H1 (cell line): ENCODE measurements around the gene CARM1. TPM values are rescaled to one million over a fixed set of nuclear protein-coding genes. Genes with fewer than 3 reads are reported as not detected.

Source experiments
- CTCF ChIA-PET: fragments of 300-600 bp; sonication (Branson Sonifier 250); formaldehyde crosslinking; loops from one replicate; lab custom pipeline; 2021; ENCODE audit not compliant: partially characterized antibody; lab: Charles Lee
- POLR2A ChIA-PET: fragments of 300-600 bp; sonication (Branson Sonifier 250); formaldehyde crosslinking; loops from one replicate; lab custom pipeline; 2021; ENCODE audit warnings: inconsistent platforms; ENCODE audit not compliant: partially characterized antibody; lab: Charles Lee
- DNase-seq, 2 experiments: peaks; one replicate each; pipeline versions ENCODE4 v3.0.0 to v3.0.0-alpha.2; 2010 to 2022; ENCODE audit warnings: low spot score in 2 of 2, low read depth in 1 of 2, mixed read lengths in 1 of 2
- FAIRE-seq: peaks from 2 replicates; lab custom pipeline; 2011; peaks lifted over from hg19 to GRCh38; lab: Jason Lieb, UNC
- H2AFZ ChIP-seq: 2 replicates; pipeline ENCODE4 v1.8.1; 2012; ENCODE audit warnings: low read length, inconsistent platforms
- H2AK5ac ChIP-seq: 2 replicates; pipeline ENCODE4 v1.6.1; 2013; ENCODE audit warnings: low read depth, low read length
- H2BK120ac ChIP-seq: replicated peaks from 2 replicates; pipeline ENCODE3; 2013; ENCODE audit warnings: low read depth, low read length, inconsistent platforms
- H2BK12ac ChIP-seq: 2 replicates; pipeline ENCODE4 v1.6.1; 2013; ENCODE audit warnings: low read depth, low read length
- H2BK15ac ChIP-seq: 2 replicates; pipeline ENCODE4 v1.6.1; 2013; ENCODE audit warnings: low read length
- H2BK20ac ChIP-seq: 2 replicates; pipeline ENCODE4 v1.6.1; 2013; ENCODE audit warnings: low read length
- H2BK5ac ChIP-seq: 2 replicates; pipeline ENCODE4 v1.6.1; 2013; ENCODE audit warnings: low read depth, low read length
- H3K14ac ChIP-seq: 2 replicates; pipeline ENCODE4 v1.6.1; 2013; ENCODE audit warnings: inconsistent platforms; ENCODE audit not compliant: insufficient read length
- H3K18ac ChIP-seq: 2 replicates; pipeline ENCODE4 v1.6.1; 2013; ENCODE audit warnings: low read length; ENCODE audit errors: extremely low read depth
- H3K23ac ChIP-seq: 2 replicates; pipeline ENCODE4 v1.6.1; 2013; ENCODE audit warnings: inconsistent platforms; ENCODE audit not compliant: insufficient read length
- H3K23me2 ChIP-seq: 2 replicates; pipeline ENCODE4 v1.6.1; 2013; ENCODE audit warnings: low read depth, low read length
- H3K27ac ChIP-seq: 2 replicates; pipeline ENCODE4 v1.6.1; 2011; ENCODE audit warnings: low read depth, low read length, inconsistent platforms
- H3K27me3 ChIP-seq, 4 experiments: replicated peaks in 1 of 4; 1 replicate in 1 of 4; 2 replicates in 3 of 4; pipeline versions ENCODE4 v1.6.1 to v1.8.1; 2011 to 2013; ENCODE audit warnings: low read length in 3 of 4, mild to moderate bottlenecking in 3 of 4, inconsistent platforms in 2 of 4, mixed read lengths in 2 of 4, moderate library complexity in 1 of 4; ENCODE audit not compliant: control insufficient read depth in 3 of 4, insufficient read depth in 3 of 4; ENCODE audit errors: extremely low read depth in 1 of 4
- H3K36me3 ChIP-seq, 4 experiments: 2 replicates each; pipeline versions ENCODE4 v1.6.1 to v1.8.1; 2011 to 2013; ENCODE audit warnings: mild to moderate bottlenecking in 4 of 4, low read length in 3 of 4, moderate library complexity in 2 of 4, control low read depth in 1 of 4, inconsistent platforms in 1 of 4; ENCODE audit not compliant: insufficient read depth in 4 of 4, control insufficient read depth in 2 of 4
- H3K4ac ChIP-seq: replicated peaks from 2 replicates; pipeline ENCODE3; 2013; ENCODE audit warnings: low read length, low read depth, mixed read lengths, inconsistent platforms; ENCODE audit not compliant: insufficient read length
- H3K4me1 ChIP-seq, 4 experiments: replicated peaks in 1 of 4; 1 replicate in 1 of 4; 2 replicates in 3 of 4; pipeline versions ENCODE4 v1.6.1 to v1.8.1; 2011 to 2013; ENCODE audit warnings: low read length in 3 of 4, inconsistent platforms in 2 of 4, mixed read lengths in 1 of 4; ENCODE audit not compliant: insufficient read depth in 4 of 4, control insufficient read depth in 3 of 4
- H3K4me2 ChIP-seq, 2 experiments: 2 replicates each; pipeline versions ENCODE4 v1.6.1 to v1.8.1; 2011 to 2013; ENCODE audit warnings: low read depth in 2 of 2, low read length in 2 of 2, control low read depth in 1 of 2, inconsistent platforms in 1 of 2, mild to moderate bottlenecking in 1 of 2; ENCODE audit not compliant: insufficient read depth in 1 of 2
- H3K4me3 ChIP-seq, 4 experiments: fragments of 200-600, 300-600 bp in 1 of 4; sonication (generic), shearing (Covaris generic), sonication (Bioruptor Twin) in 1 of 4; 2 replicates each; pipeline versions ENCODE4 v1.5.1 to v1.8.1; 2011 to 2016; ENCODE audit warnings: low read length in 4 of 4, low read depth in 3 of 4, control low read depth in 2 of 4, inconsistent platforms in 2 of 4, mild to moderate bottlenecking in 2 of 4, mixed read lengths in 1 of 4, moderate library complexity in 1 of 4; ENCODE audit not compliant: insufficient read depth in 2 of 4; ENCODE audit errors: extremely low read depth in 1 of 4
- H3K56ac ChIP-seq: replicated peaks from 2 replicates; pipeline ENCODE3; 2013; ENCODE audit warnings: low read depth, mild to moderate bottlenecking, mixed read lengths, low read length, inconsistent platforms; ENCODE audit not compliant: insufficient read length
- H3K79me1 ChIP-seq: 2 replicates; pipeline ENCODE4 v1.6.1; 2013; ENCODE audit warnings: low read depth, low read length, control low read depth
- H3K79me2 ChIP-seq, 2 experiments: 2 replicates each; pipeline versions ENCODE4 v1.6.1 to v1.8.1; 2012 to 2013; ENCODE audit warnings: low read length in 2 of 2, mild to moderate bottlenecking in 2 of 2, inconsistent platforms in 1 of 2; ENCODE audit not compliant: insufficient read depth in 2 of 2, control insufficient read depth in 1 of 2
- H3K9ac ChIP-seq, 4 experiments: replicated peaks in 1 of 4; 1 replicate in 1 of 4; 2 replicates in 3 of 4; pipeline versions ENCODE4 v1.6.1 to v1.8.1; 2011 to 2013; ENCODE audit warnings: low read depth in 3 of 4, low read length in 3 of 4, control low read depth in 2 of 4, mild to moderate bottlenecking in 2 of 4, moderate library complexity in 2 of 4, inconsistent platforms in 1 of 4; ENCODE audit errors: extremely low read depth in 1 of 4
- H3K9me3 ChIP-seq, 2 experiments: 2 replicates each; pipeline versions ENCODE4 v1.6.1 to v1.8.1; 2012 to 2013; ENCODE audit warnings: mild to moderate bottlenecking in 2 of 2, moderate library complexity in 2 of 2, control low read depth in 1 of 2, inconsistent platforms in 1 of 2, low read depth in 1 of 2, low read length in 1 of 2, mixed read lengths in 1 of 2; ENCODE audit not compliant: insufficient read depth in 2 of 2
- H4K20me1 ChIP-seq, 2 experiments: replicated peaks in 1 of 2; 2 replicates each; pipeline versions ENCODE3 to v1.8.1; 2011 to 2013; ENCODE audit warnings: inconsistent platforms in 2 of 2, low read length in 2 of 2, mild to moderate bottlenecking in 1 of 2; ENCODE audit not compliant: insufficient read depth in 2 of 2, control insufficient read depth in 1 of 2
- H4K5ac ChIP-seq: 2 replicates; pipeline ENCODE4 v1.6.1; 2013; ENCODE audit warnings: low read length, low read depth, mixed read lengths, inconsistent platforms; ENCODE audit not compliant: insufficient read length
- H4K8ac ChIP-seq: 2 replicates; pipeline ENCODE4 v1.8.0; 2013; ENCODE audit warnings: mild to moderate bottlenecking, moderate library complexity, low read length, inconsistent platforms; ENCODE audit not compliant: insufficient read depth; ENCODE audit errors: extremely low read depth
- H4K91ac ChIP-seq: replicated peaks from 2 replicates; pipeline ENCODE3; 2013; ENCODE audit warnings: low read length, mixed read lengths, inconsistent platforms; ENCODE audit not compliant: insufficient read length
- ASH2L ChIP-seq: fragments of 200-600, 300-600 bp; sonication (generic); IDR thresholded peaks from one replicate; pipeline ENCODE4 v1.7.1; 2017; ENCODE audit warnings: low read length
- ATF2 ChIP-seq: IDR thresholded peaks from 2 replicates; pipeline ENCODE4 v1.6.1; 2012; ENCODE audit warnings: low read length, inconsistent platforms
- BACH1 ChIP-seq: IDR thresholded peaks from 2 replicates; pipeline ENCODE4 v1.6.1; 2012; ENCODE audit warnings: low read length, improper control_type of control experiment
- CHD2 ChIP-seq: IDR thresholded peaks from 2 replicates; pipeline ENCODE4 v1.6.1; 2012; ENCODE audit warnings: low read length, improper control_type of control experiment
- CREB1 ChIP-seq: IDR thresholded peaks from 2 replicates; pipeline ENCODE4 v1.6.1; 2012; ENCODE audit warnings: inconsistent platforms
- EP300 ChIP-seq, 2 experiments: IDR thresholded peaks; 1 replicate in 1 of 2; 2 replicates in 1 of 2; pipeline ENCODE4 v1.6.1; 2011 to 2012; ENCODE audit warnings: low read depth in 2 of 2, low read length in 2 of 2, mild to moderate bottlenecking in 2 of 2, borderline replicate concordance in 1 of 2, inconsistent platforms in 1 of 2, moderate library complexity in 1 of 2
- KDM5A ChIP-seq: fragments of 200-600 bp; IDR thresholded peaks from 2 replicates; pipeline ENCODE4 v1.7.1; 2012; ENCODE audit warnings: mild to moderate bottlenecking, low read length, inconsistent platforms, mixed read lengths
- MAX ChIP-seq: IDR thresholded peaks from 2 replicates; pipeline ENCODE4 v1.6.1; 2012; ENCODE audit warnings: inconsistent platforms
- POLR2A ChIP-seq, 2 experiments: IDR thresholded peaks; 1 replicate in 1 of 2; 2 replicates in 1 of 2; pipeline ENCODE4 v1.6.1; 2011; ENCODE audit warnings: low read depth in 2 of 2, low read length in 2 of 2, mild to moderate bottlenecking in 2 of 2; ENCODE audit errors: control extremely low read depth in 1 of 2
- POLR2AphosphoS5 ChIP-seq: IDR thresholded peaks from 2 replicates; pipeline ENCODE4 v1.6.1; 2011; ENCODE audit warnings: low read depth, low read length
- SAP30 ChIP-seq: fragments of 300-600 bp; sonication (generic); IDR thresholded peaks from 2 replicates; pipeline ENCODE4 v1.7.1; 2012; ENCODE audit warnings: low read length, moderate library complexity, mild to moderate bottlenecking, inconsistent platforms; ENCODE audit not compliant: insufficient read depth, insufficient replicate concordance
- SUZ12 ChIP-seq: fragments of 200-600 bp; sonication (generic); IDR thresholded peaks from 2 replicates; pipeline ENCODE4 v1.6.1; 2012; ENCODE audit warnings: mild to moderate bottlenecking, inconsistent platforms, low read length, moderate library complexity, mixed read lengths
- TBP ChIP-seq: IDR thresholded peaks from 2 replicates; pipeline ENCODE4 v1.6.1; 2011; ENCODE audit warnings: low read depth, low read length, improper control_type of control experiment
- WGBS, 2 experiments: shearing (Covaris generic) in 1 of 2; methylation state at CpG; one replicate each; pipeline versions ENCODE4 v1.1.6 to v1.1.7; 2013 to 2015; ENCODE audit warnings: low lambda C conversion rate in 2 of 2, mixed read lengths in 2 of 2, inconsistent platforms in 1 of 2, low coverage in 1 of 2, missing lambda C conversion rate in 1 of 2; ENCODE audit not compliant: insufficient replicate concordance in 2 of 2, insufficient coverage in 1 of 2, insufficient read length in 1 of 2; ENCODE audit errors: extremely low coverage in 1 of 2, missing lambda C conversion rate in 1 of 2; 5-methylcytosine and 5-hydroxymethylcytosine counted together
- polyA plus RNA-seq, 7 experiments: library from polyadenylated mRNA; depleted of rRNA in 3 of 7; stranded (reverse) in 5 of 7; unstranded in 2 of 7; fragments of >200 nt in 5 of 7; fragments of 200-250 nt in 2 of 7; gene quantifications; 1 replicate in 5 of 7; 2 replicates in 1 of 7; 4 replicates in 1 of 7; pipeline versions ENCODE4 v1.2.1 to v1.2.3, GENCODE V29; 2011 to 2013; ENCODE audit warnings: missing spikeins in 2 of 7, mixed read lengths in 2 of 7
- total RNA-seq: library from RNA; stranded (reverse); fragmentation: NEBNext Ultra II Directional; extraction: Animal tissue kit (Norgen Biotek cat#: 25700); gene quantifications from 2 replicates; pipeline ENCODE4 v1.2.1, GENCODE V29; 2021

Gene CARM1
- total and polyA plus RNA-seq, 2 of the 8 experiments (the other 6 are each of a cell fraction or from before 2014, with no cell fraction given): 134 to 164 TPM

GRCh38 chr19:10878253-10878652 is 6.9 kb downstream of the CARM1 start:
- H3K4ac ChIP-seq: no peak overlapping the region
- H3K4me1 ChIP-seq: peaks cover 17 to 29% (median 25%) of the 10 kb centered on the region in 4 experiments
- H4K8ac ChIP-seq: no peak overlapping the region
- H2BK120ac ChIP-seq: no peak overlapping the region
- H3K18ac ChIP-seq: no peak overlapping the region
- H3K27ac ChIP-seq: peak overlapping the region; percentile 42; the same call in 1 of the 2 replicates
- H3K9me3 ChIP-seq: no peaks in the 10 kb centered on the region
- FAIRE-seq (no peak), DNase-seq (no peak)
- H3K23ac ChIP-seq: no peak overlapping the region
- H3K23me2 ChIP-seq: no peaks in the 10 kb centered on the region
- H4K91ac ChIP-seq: peak overlapping the region; percentile 25
- no peak overlapping the region for H4K5ac ChIP-seq
- H3K36me3 ChIP-seq: peaks cover 0 to 8% (median 0%) of the 10 kb centered on the region in 4 experiments; a peak in 2 of 8 replicates
- no peak overlapping the region for H3K56ac ChIP-seq
- no peak overlapping the region for H3K4me3 ChIP-seq
- H2BK12ac ChIP-seq: no peak overlapping the region; the same call in 1 of the 2 replicates
- no peak overlapping the region for H2BK20ac ChIP-seq
- ChIA-PET CTCF (interaction anchor here (0.6 to 7.7 kb wide), 7 partner anchors 10 to 472 kb away, joined by 3 to 34 read pairs (median 4); no protein-coding TSS in a partner anchor), POLR2A (interaction anchor here (1.1 to 6.4 kb wide), 2 partner anchors 12 to 43 kb away, joined by 4 to 72 read pairs; no protein-coding TSS in a partner anchor)
- H3K9ac ChIP-seq: no peak overlapping the region
- no peak overlapping the region for H3K14ac ChIP-seq
- no peak overlapping the region for H2BK5ac ChIP-seq
- peaks cover 26% of the 10 kb centered on the region for H3K79me1 ChIP-seq
- 88% methylated on average over 3 of the region's 3 CpGs; no CpG with 5 or more reads in 1 of the 2 experiments for WGBS, 2 experiments
- 0 out of 2 replicates have a peak overlapping the region, but pooled peaks have one; percentile 43 for H2AK5ac ChIP-seq
- H4K20me1 ChIP-seq: peaks cover 0 to 6% of the 10 kb centered on the region in 2 experiments
- H3K79me2 ChIP-seq: peaks cover 8 to 94% of the 10 kb centered on the region in 2 experiments; a peak in 3 of 4 replicates
- H3K4me2 ChIP-seq: no peak overlapping the region
- H3K27me3 ChIP-seq: no peaks in the 10 kb centered on the region
- H2BK15ac ChIP-seq: no peak overlapping the region
- no peak overlapping the region for H2AFZ ChIP-seq
- no peak for TF ChIP-seq POLR2A (IDR thresholded peaks at IDR 0.05; ENCODE audit: control extremely low read depth in 1 of 2, low read depth in 2 of 2, low read length in 2 of 2)
- no peak for TF ChIP-seq ATF2
- TF ChIP-seq SUZ12: no peak
- TF ChIP-seq TBP: no peak
- no peak for TF ChIP-seq CHD2
- TF ChIP-seq BACH1: no peak
- TF ChIP-seq KDM5A: no peak
- no peak for TF ChIP-seq MAX
- no peak for TF ChIP-seq ASH2L
- TF ChIP-seq SAP30: no peak
- no peak for TF ChIP-seq POLR2AphosphoS5
- no peak for TF ChIP-seq CREB1
- TF ChIP-seq EP300 (IDR thresholded peaks at IDR 0.05; ENCODE audit: borderline replicate concordance in 1 of 2, low read depth in 2 of 2, low read length in 2 of 2): no peak
